H1 (cell line): ENCODE data around the gene C22orf42. TPM values are rescaled to one million over a fixed set of nuclear protein-coding genes. Genes with fewer than 3 reads are reported as not detected.

Experiments
- ASH2L ChIP-seq: fragments of 200-600, 300-600 bp; sonication (generic); IDR thresholded peaks from one replicate; pipeline ENCODE4 v1.7.1; 2017; ENCODE audit warnings: low read length
- CBX5 ChIP-seq: fragments of 300-800, 300-1000 bp; sonication (generic); IDR thresholded peaks from 2 replicates; pipeline ENCODE4 v1.7.1; 2016; ENCODE audit warnings: antibody characterized with exemption, low read length, low read depth
- CTBP2 ChIP-seq: IDR thresholded peaks from 2 replicates; pipeline ENCODE4 v1.7.0; 2011; ENCODE audit warnings: borderline replicate concordance, mild to moderate bottlenecking, moderate library complexity, mixed read lengths, low read length; ENCODE audit not compliant: insufficient read depth, insufficient read length
- JUND ChIP-seq: IDR thresholded peaks from 2 replicates; pipeline ENCODE4 v1.6.1; 2011; ENCODE audit warnings: mild to moderate bottlenecking, improper control_type of control experiment, low read length
- KDM4A ChIP-seq: IDR thresholded peaks from one replicate; pipeline ENCODE4 v1.7.1; 2012; ENCODE audit warnings: low read depth, mild to moderate bottlenecking, moderate library complexity, low read length, inconsistent platforms; ENCODE audit not compliant: severe bottlenecking
- MAX ChIP-seq: IDR thresholded peaks from 2 replicates; pipeline ENCODE4 v1.6.1; 2012; ENCODE audit warnings: inconsistent platforms
- RBBP5 ChIP-seq: IDR thresholded peaks from 2 replicates; pipeline ENCODE4 v1.7.1; 2012; ENCODE audit warnings: low read depth, mild to moderate bottlenecking, inconsistent platforms, low read length, moderate library complexity, borderline replicate concordance
- SP2 ChIP-seq: IDR thresholded peaks from 2 replicates; pipeline ENCODE4 v1.6.1; 2012; ENCODE audit warnings: mild to moderate bottlenecking, low read length, inconsistent platforms
- SUZ12 ChIP-seq: fragments of 200-600 bp; sonication (generic); IDR thresholded peaks from 2 replicates; pipeline ENCODE4 v1.6.1; 2012; ENCODE audit warnings: mild to moderate bottlenecking, inconsistent platforms, low read length, moderate library complexity, mixed read lengths
- TEAD4 ChIP-seq: IDR thresholded peaks from 2 replicates; pipeline ENCODE4 v1.6.1; 2012; ENCODE audit warnings: low read depth, low read length, inconsistent platforms, mixed read lengths
- polyA plus RNA-seq, 7 experiments: library from polyadenylated mRNA; depleted of rRNA in 3 of 7; stranded (reverse) in 5 of 7; unstranded in 2 of 7; fragments of >200 nt in 5 of 7; fragments of 200-250 nt in 2 of 7; gene quantifications; 1 replicate in 5 of 7; 2 replicates in 1 of 7; 4 replicates in 1 of 7; pipeline versions ENCODE4 v1.2.1 to v1.2.3, GENCODE V29; 2011 to 2013; ENCODE audit warnings: missing spikeins in 2 of 7, mixed read lengths in 2 of 7
- total RNA-seq: library from RNA; stranded (reverse); fragmentation: NEBNext Ultra II Directional; extraction: Animal tissue kit (Norgen Biotek cat#: 25700); gene quantifications from 2 replicates; pipeline ENCODE4 v1.2.1, GENCODE V29; 2021

The C22orf42 gene
- total and polyA plus RNA-seq, 2 of the 8 experiments (the other 6 are each of a cell fraction or from before 2014, with no cell fraction given), result 0.50 TPM; not detected in 1

- TF ChIP-seq KDM4A, result peak; percentile 97
- TF ChIP-seq SP2, result no peak
- TF ChIP-seq CTBP2, result peak; percentile 21
- peak; percentile 50; the same call in 1 of the 2 replicates for TF ChIP-seq RBBP5
- TF ChIP-seq TEAD4, result 0 out of 2 replicates have a peak, but pooled peaks have one; percentile 19
- TF ChIP-seq CBX5, result no peak
- TF ChIP-seq MAX, result peak; percentile 83
- TF ChIP-seq SUZ12, result peak; percentile 54; the same call in 1 of the 2 replicates
- TF ChIP-seq ASH2L, result peak; percentile 42
- TF ChIP-seq JUND, result no peak
These were observed 16.9 kb upstream of the C22orf42 start (continued) for GRCh38 chr22:32175683-32176644.
